ENCODE results near the gene PITX1.
"Not testable (repeated sequence)": the region's sequence is repeated elsewhere in the genome, so short reads cannot be mapped to it uniquely, and the experiment has no call there.

PITX1 gene

GRCh38 chr5:135007305-135007704, 26.7 kb downstream of the PITX1 start:
- Mint-ChIP-seq H3K27ac (no peak overlapping the region), H3K4me1 (ENCODE audit: low read depth) (no peaks in the 10 kb centered on the region), H3K27me3 (no peaks in the 10 kb centered on the region), H3K9me3 (ENCODE audit: low read depth) (no peaks in the 10 kb centered on the region), H3K4me3 (no peak overlapping the region), H3K36me3 (peaks cover 15% of the 10 kb centered on the region)

- no peak overlapping the region for H3K27ac Mint-ChIP-seq
- H3K36me3 Mint-ChIP-seq = peaks cover 19% of the 10 kb centered on the region
- no peak overlapping the region for H3K4me3 Mint-ChIP-seq
- no peaks in the 10 kb centered on the region for H3K9me3 Mint-ChIP-seq (ENCODE audit: low read depth)
- H3K4me1 Mint-ChIP-seq (ENCODE audit: low read depth) = no peaks in the 10 kb centered on the region
- peaks cover 1% of the 10 kb centered on the region for H3K27me3 Mint-ChIP-seq
These were observed 29.0 kb downstream of the PITX1 start for GRCh38 chr5:135005076-135005475.

- Mint-ChIP-seq H3K27ac (no peak overlapping the region), H3K9me3 (ENCODE audit: low read depth) (no peaks in the 10 kb centered on the region)
These were observed 29.7 kb downstream of the PITX1 start for GRCh38 chr5:135004376-135004775.

DNA sequence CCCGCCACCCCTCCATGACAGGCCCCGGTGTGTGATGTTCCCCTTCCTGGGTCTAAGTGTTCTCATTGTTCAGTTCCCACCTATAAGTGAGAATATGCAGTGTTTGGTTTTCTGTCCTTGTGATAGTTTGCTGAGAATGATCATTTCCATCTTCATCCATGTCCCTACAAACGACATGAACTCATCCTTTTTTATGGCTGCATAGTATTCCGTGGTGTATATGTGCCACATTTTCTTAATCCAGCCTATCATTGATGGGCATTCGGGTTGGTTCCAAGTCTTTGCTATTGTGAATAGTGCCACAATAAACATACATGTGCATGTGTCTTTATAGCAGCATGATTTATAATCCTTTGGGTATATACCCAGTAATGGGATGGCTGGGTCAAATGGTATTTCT, 36.0 kb downstream of the PITX1 start:
- H3K27me3 Mint-ChIP-seq; H3K4me1 Mint-ChIP-seq (ENCODE audit: low read depth): not testable (repeated sequence)

More at GRCh38 chr5:135004376-135004775, 29.7 kb downstream of the PITX1 start:
- peaks cover 22% of the 10 kb centered on the region for H3K36me3 Mint-ChIP-seq
- H3K4me1 Mint-ChIP-seq (ENCODE audit: low read depth) = no peaks in the 10 kb centered on the region
- peaks cover 1% of the 10 kb centered on the region for H3K27me3 Mint-ChIP-seq
- no peak overlapping the region for H3K4me3 Mint-ChIP-seq

GRCh38 chr5:134997015-134997414, 37.0 kb downstream of the PITX1 start:
- no peaks in the 10 kb centered on the region for H3K9me3 Mint-ChIP-seq (ENCODE audit: low read depth)
- H3K36me3 Mint-ChIP-seq = peaks cover 12% of the 10 kb centered on the region
- peaks cover 1% of the 10 kb centered on the region for H3K27me3 Mint-ChIP-seq
- no peak overlapping the region for H3K4me3 Mint-ChIP-seq
- no peak overlapping the region for H3K27ac Mint-ChIP-seq
- H3K4me1 Mint-ChIP-seq (ENCODE audit: low read depth) = no peaks in the 10 kb centered on the region

More for the DNA sequence above, 36.0 kb downstream of the PITX1 start:
- H3K36me3 Mint-ChIP-seq = peaks cover 16% of the 10 kb centered on the region
- not testable (repeated sequence) for H3K4me3 Mint-ChIP-seq; H3K9me3 Mint-ChIP-seq (ENCODE audit: low read depth); H3K27ac Mint-ChIP-seq

DNA sequence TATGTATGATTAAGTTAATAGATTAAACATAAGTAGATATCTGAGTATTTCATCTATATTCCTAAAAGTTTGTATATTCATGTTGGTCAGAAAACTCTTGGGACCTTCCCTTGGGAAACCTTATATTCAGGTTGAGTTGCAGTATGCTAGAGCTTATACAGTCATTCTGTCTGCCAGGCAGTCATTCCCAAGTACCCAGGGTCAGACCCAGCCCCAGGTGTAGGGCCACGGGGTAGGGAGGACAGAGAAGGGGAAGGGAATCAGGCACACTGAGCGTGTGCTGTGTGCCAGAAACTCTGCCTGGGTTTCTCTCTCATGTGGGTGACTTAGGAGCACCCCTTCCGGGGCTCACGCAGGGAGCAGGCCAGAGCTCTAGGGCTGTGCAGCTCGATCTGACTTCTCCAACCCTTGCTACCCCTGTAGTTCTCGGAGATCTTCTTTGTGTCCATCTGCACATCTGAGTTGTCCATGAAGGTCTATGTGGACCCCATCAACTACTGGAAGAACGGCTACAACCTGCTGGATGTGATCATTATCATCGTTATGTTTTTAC, 38.1 kb downstream of the PITX1 start:
- H3K27ac Mint-ChIP-seq = no peak overlapping the region
- H3K4me1 Mint-ChIP-seq (ENCODE audit: low read depth) = no peaks in the 10 kb centered on the region
- H3K9me3 Mint-ChIP-seq (ENCODE audit: low read depth) = no peaks in the 10 kb centered on the region
- peaks cover 7% of the 10 kb centered on the region for H3K36me3 Mint-ChIP-seq
- no peak overlapping the region for H3K4me3 Mint-ChIP-seq
- H3K27me3 Mint-ChIP-seq = no peaks in the 10 kb centered on the region

DNA sequence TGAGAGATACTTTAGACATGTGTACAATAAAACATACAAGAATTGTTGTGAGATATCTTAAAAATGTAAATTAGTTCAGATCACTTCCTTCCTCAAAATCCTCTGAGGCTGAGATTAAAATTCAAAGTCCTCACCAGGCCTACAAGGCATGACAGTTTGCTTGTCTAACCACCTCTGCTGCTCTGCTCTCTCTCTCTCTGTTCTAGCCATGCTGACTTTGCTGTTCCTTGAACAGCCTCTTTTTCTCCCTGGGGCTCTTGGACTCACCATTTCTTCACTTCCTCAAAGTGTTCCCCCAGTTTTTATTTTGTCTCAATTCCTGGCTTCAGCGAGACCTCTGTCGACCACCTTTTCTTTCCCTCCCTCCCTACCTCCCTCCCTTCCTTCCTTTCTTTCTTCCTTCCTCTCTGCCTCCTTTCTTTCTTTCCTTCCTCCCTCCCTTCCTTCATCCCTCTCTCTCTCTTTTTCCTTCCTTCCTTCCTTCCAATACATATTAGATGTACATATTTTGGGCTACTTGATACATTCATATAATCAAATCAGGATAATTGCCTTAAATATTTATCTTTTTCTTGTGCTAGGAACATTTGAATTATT, 39.4 kb downstream of the PITX1 start:
- no peaks in the 10 kb centered on the region for H3K4me1 Mint-ChIP-seq (ENCODE audit: low read depth)
- no peaks in the 10 kb centered on the region for H3K9me3 Mint-ChIP-seq (ENCODE audit: low read depth)
- H3K27ac Mint-ChIP-seq = no peak overlapping the region
- H3K36me3 Mint-ChIP-seq = peaks cover 8% of the 10 kb centered on the region
- H3K4me3 Mint-ChIP-seq = no peak overlapping the region
- no peaks in the 10 kb centered on the region for H3K27me3 Mint-ChIP-seq

DNA sequence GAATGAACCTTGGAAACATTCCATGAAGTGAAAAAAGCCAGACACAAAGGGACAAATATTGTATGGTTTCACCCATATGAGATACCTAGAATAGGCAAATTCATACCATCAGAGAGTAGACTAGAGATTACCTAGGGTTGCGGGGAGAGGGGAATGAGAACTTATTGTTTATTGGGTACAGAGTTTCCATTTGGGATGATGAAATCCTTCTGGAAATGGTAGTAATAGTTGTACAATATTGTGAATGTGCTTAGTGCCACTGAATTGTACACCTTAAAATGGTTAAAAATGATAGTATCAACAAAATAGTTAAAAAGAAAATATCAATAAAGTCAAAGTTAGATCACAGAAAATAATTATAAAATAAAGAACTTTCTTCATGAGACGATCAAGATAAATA, 40.9 kb downstream of the PITX1 start:
- Mint-ChIP-seq H3K4me1 (ENCODE audit: low read depth) (no peaks in the 10 kb centered on the region), H3K4me3 (no peak overlapping the region), H3K9me3 (ENCODE audit: low read depth) (no peaks in the 10 kb centered on the region), H3K27ac (no peak overlapping the region), H3K27me3 (no peaks in the 10 kb centered on the region), H3K36me3 (peaks cover 5% of the 10 kb centered on the region)

- Mint-ChIP-seq H3K4me1 (ENCODE audit: low read depth) (no peaks in the 10 kb centered on the region), H3K27ac (no peak overlapping the region), H3K9me3 (ENCODE audit: low read depth) (no peaks in the 10 kb centered on the region), H3K36me3 (peaks cover 2% of the 10 kb centered on the region), H3K4me3 (no peak overlapping the region), H3K27me3 (no peaks in the 10 kb centered on the region)
These were observed 41.9 kb downstream of the PITX1 start for GRCh38 chr5:134992148-134992547.

- not testable (repeated sequence) for H3K4me1 Mint-ChIP-seq (ENCODE audit: low read depth); H3K36me3 Mint-ChIP-seq; H3K27me3 Mint-ChIP-seq; H3K4me3 Mint-ChIP-seq; H3K9me3 Mint-ChIP-seq (ENCODE audit: low read depth); H3K27ac Mint-ChIP-seq
These were observed 43.8 kb downstream of the PITX1 start for GRCh38 chr5:134990183-134990582.

DNA sequence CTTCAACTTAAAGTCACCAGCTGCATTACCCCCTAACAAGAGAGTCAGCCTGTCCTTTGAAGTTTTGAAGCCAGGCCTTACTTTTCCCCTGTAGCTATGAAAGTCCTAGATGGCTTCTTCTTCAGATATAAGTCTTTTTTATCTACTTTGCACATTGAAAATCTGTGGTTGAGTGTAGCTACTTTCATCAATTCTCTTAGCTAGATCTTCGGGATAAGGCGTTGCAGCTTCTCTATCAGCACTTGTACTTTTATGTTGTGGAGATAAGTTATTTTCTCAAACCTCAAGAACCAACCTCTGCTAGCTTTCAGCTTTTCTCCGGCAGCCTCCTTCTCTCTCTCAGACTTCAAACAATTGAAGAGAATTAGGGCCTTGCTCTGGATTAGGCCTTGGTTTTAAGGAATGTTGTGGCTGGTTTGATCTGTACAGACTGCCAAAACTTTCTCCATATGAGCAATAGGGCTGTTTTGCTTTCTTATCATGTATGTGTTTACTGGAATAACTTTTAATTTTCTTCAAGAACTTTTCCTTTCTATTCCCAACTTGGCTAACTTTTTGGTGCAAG, 44.7 kb downstream of the PITX1 start:
- no peaks in the 10 kb centered on the region for H3K4me1 Mint-ChIP-seq (ENCODE audit: low read depth)
- peaks cover 3% of the 10 kb centered on the region for H3K36me3 Mint-ChIP-seq
- H3K27ac Mint-ChIP-seq = no peak overlapping the region

GRCh38 chr5:134982230-134982629, 51.8 kb downstream of the PITX1 start:
- H3K4me3 Mint-ChIP-seq = no peak overlapping the region
- H3K27me3 Mint-ChIP-seq = peaks cover 2% of the 10 kb centered on the region
- peaks cover 32% of the 10 kb centered on the region for H3K36me3 Mint-ChIP-seq
- no peak overlapping the region for H3K27ac Mint-ChIP-seq
- H3K4me1 Mint-ChIP-seq (ENCODE audit: low read depth) = no peaks in the 10 kb centered on the region
- peaks cover 26% of the 10 kb centered on the region for H3K9me3 Mint-ChIP-seq (ENCODE audit: low read depth)

More for the DNA sequence above, 44.7 kb downstream of the PITX1 start:
- no peaks in the 10 kb centered on the region for H3K9me3 Mint-ChIP-seq (ENCODE audit: low read depth)
- no peak overlapping the region for H3K4me3 Mint-ChIP-seq
- H3K27me3 Mint-ChIP-seq = no peaks in the 10 kb centered on the region

DNA sequence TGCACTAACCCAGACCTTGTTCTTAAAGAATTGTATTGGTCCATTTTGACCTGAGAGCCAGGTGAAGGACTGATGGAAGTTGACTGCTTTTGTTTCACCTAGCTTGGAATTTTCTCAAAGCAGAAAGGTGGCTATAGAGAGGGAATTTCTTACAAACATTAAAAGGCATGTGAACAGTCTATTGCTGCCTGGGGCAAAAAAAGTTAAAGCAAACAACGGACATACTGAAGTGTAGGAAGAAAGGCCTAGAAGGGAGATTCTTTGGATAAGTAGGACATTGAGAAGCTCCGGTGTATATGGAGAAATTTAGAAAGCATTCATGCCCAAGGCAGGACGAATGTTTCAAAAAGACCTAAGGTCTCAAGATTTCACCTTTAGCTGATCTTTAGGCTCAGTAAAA, 54.6 kb downstream of the PITX1 start:
- H3K4me3 Mint-ChIP-seq = no peak overlapping the region
- H3K27ac Mint-ChIP-seq = no peak overlapping the region
- peaks cover 47% of the 10 kb centered on the region for H3K36me3 Mint-ChIP-seq
- H3K4me1 Mint-ChIP-seq (ENCODE audit: low read depth) = no peaks in the 10 kb centered on the region
- peaks cover 28% of the 10 kb centered on the region for H3K9me3 Mint-ChIP-seq (ENCODE audit: low read depth)
- peaks cover 2% of the 10 kb centered on the region for H3K27me3 Mint-ChIP-seq

Data from activated naive CD8-positive, alpha-beta T cell (primary cell).